Measurements from ENCODE around the gene SYT10.
"Not testable (repeated sequence)": the region's sequence is repeated elsewhere in the genome, so short reads cannot be mapped to it uniquely, and the experiment has no call there.

Gene SYT10

GRCh38 chr12:33357181-33357580 lies 82.4 kb downstream of the SYT10 start:
- H3K4me3 ChIP-seq (ENCODE audit: low read length), result no peak overlapping the region
- TF ChIP-seq CTCF (conservative IDR thresholded peaks at IDR 0.05; ENCODE audit: low read depth, low read length), result no peak
- DNase-seq (ENCODE audit: low read depth), result no peak

DNA sequence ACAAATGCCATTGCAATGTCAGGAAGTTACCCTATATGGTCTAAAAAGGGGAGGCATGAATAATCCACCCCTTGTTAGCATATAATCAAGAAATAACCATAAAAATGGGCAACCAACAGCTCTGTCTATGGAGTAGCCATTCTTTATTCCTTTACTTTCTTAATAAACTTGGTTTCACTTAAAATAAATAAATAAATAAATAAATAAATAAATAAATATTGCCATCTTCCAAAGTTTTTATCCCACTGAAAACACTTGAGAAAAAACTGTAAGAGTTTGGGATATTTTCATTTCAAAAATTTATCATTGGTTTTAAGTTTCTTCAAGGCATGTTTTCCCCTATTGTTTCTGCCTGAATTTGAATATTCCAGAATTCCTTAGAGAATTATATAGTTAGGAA lies 89.8 kb downstream of the SYT10 start:
- no peak for TF ChIP-seq CTCF (conservative IDR thresholded peaks at IDR 0.05; ENCODE audit: low read depth, low read length)
- no peak overlapping the region for H3K4me3 ChIP-seq (ENCODE audit: low read length)
- no peak for DNase-seq (ENCODE audit: low read depth)

DNA sequence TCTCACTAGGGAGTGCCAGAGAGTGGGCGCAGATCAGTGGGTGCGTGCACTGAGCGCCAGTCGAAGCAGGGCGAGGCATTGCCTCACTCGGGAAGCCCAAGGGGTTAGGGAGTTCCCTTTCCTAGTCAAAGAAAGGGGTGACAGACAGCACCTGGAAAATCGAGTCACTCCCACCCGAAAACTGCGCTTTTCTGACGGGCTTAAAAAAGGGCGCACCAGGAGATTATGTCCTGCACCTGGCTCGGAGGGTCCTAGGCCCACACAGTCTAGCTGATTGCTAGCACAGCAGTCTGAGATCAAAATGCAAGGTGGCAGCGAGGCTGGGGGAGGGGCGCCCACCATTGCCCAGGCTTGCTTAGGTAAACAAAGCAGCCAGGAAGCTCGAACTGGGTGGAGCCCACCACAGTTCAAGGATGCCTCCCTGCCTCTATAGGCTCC lies 107.6 kb downstream of the SYT10 start:
- DNase-seq (ENCODE audit: low read depth); H3K4me3 ChIP-seq (ENCODE audit: low read length): not testable (repeated sequence)

GRCh38 chr12:33330940-33331339 lies 108.7 kb downstream of the SYT10 start:
- no peak overlapping the region for H3K4me3 ChIP-seq (ENCODE audit: low read length)
- no peak for TF ChIP-seq CTCF (conservative IDR thresholded peaks at IDR 0.05; ENCODE audit: low read depth, low read length)
- no peak for DNase-seq (ENCODE audit: low read depth)
